Transverse colon (tissue), 3 donors: ENCODE results near the gene OR2M7.

ENCODE experiments used
- EP300 ChIP-seq: sonication (generic); formaldehyde crosslinking; IDR thresholded peaks from one replicate; pipeline ENCODE4 v1.6.1; 2017; ENCODE audit warnings: antibody characterized with exemption, low read depth
- POLR2A ChIP-seq: fragments of 450-650 bp; IDR thresholded peaks from one replicate; pipeline ENCODE4 v1.6.1; 2016; ENCODE audit warnings: antibody characterized with exemption, mild to moderate bottlenecking, moderate library complexity
- TF ChIP-seq, protein P1 (sequence below), 5 experiments: fragments of 200-600 bp in 3 of 5; fragments of 450-650 bp in 2 of 5; sonication (generic) in 3 of 5; IDR thresholded peaks; 1 replicate in 2 of 5; 2 replicates in 3 of 5; pipeline ENCODE4 v1.5.1; 2016 to 2017; ENCODE audit warnings: antibody characterized with exemption in 5 of 5, inconsistent platforms in 3 of 5, mild to moderate bottlenecking in 2 of 5, moderate library complexity in 1 of 5

DNA sequence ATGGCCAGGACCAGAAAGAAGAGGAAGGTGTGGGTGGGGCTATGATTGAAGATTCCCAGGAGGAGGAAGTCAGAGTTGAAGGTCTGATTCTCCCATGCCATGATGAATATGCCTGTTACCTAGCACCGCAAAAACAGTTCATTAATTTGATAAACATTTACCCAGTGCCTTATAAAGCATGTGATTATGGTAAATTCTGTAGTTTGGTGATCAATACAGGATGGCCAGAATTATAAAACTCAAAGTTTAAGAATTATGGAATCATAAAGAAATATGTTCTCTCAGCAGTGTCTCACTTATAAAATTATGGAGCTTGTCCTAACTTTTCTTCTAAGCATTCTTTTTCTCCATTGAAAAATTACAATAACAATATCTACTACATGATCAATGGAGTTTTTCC, at the start of gene OR2M7:
- TF ChIP-seq, protein P1, sequence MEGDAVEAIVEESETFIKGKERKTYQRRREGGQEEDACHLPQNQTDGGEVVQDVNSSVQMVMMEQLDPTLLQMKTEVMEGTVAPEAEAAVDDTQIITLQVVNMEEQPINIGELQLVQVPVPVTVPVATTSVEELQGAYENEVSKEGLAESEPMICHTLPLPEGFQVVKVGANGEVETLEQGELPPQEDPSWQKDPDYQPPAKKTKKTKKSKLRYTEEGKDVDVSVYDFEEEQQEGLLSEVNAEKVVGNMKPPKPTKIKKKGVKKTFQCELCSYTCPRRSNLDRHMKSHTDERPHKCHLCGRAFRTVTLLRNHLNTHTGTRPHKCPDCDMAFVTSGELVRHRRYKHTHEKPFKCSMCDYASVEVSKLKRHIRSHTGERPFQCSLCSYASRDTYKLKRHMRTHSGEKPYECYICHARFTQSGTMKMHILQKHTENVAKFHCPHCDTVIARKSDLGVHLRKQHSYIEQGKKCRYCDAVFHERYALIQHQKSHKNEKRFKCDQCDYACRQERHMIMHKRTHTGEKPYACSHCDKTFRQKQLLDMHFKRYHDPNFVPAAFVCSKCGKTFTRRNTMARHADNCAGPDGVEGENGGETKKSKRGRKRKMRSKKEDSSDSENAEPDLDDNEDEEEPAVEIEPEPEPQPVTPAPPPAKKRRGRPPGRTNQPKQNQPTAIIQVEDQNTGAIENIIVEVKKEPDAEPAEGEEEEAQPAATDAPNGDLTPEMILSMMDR (IDR thresholded peaks at IDR 0.05), result no peak
- no peak for TF ChIP-seq EP300
- TF ChIP-seq POLR2A, result no peak
